SK-N-SH treated with all-trans-retinoic acid at 6 μM for 48 hours (cell line): ENCODE results near the gene CRHR1.

Source experiments
- CSDC2 ChIP-seq: fragments of 250-450 bp; sonication (Bioruptor Pico); IDR thresholded peaks from 2 replicates; pipeline ENCODE4 v1.5.0; 2020; ENCODE audit warnings: mild to moderate bottlenecking, moderate library complexity
- ISL1 ChIP-seq: fragments of 250-450 bp; sonication (Bioruptor Pico); IDR thresholded peaks from 2 replicates; pipeline ENCODE4 v2.1.2; 2022; ENCODE audit warnings: mild to moderate bottlenecking, moderate library complexity
- OSR1 ChIP-seq: fragments of 250-450 bp; sonication (Bioruptor Pico); IDR thresholded peaks from 2 replicates; pipeline ENCODE4 v1.8.0; 2022; ENCODE audit warnings: moderate library complexity, mild to moderate bottlenecking, inconsistent platforms
- PPARA ChIP-seq: fragments of 250-450 bp; sonication (Bioruptor Pico); IDR thresholded peaks from 2 replicates; pipeline ENCODE4 v1.5.0; 2020; ENCODE audit warnings: mild to moderate bottlenecking, borderline replicate concordance
- SNAI2 ChIP-seq: fragments of 250-450 bp; sonication (Bioruptor Pico); IDR thresholded peaks from 2 replicates; pipeline ENCODE4 v1.5.0; 2020; ENCODE audit warnings: mild to moderate bottlenecking, moderate library complexity
- ZFP3 ChIP-seq: fragments of 250-450 bp; sonication (Bioruptor Pico); IDR thresholded peaks from 2 replicates; pipeline ENCODE4 v1.5.0; 2020; ENCODE audit warnings: mild to moderate bottlenecking, moderate library complexity
- ZNF565 ChIP-seq: fragments of 450-650 bp; formaldehyde crosslinking; conservative IDR thresholded peaks from 2 replicates; pipeline ENCODE4 v1.5.0; 2020; ENCODE audit warnings: low read depth, mild to moderate bottlenecking, moderate library complexity

- TF ChIP-seq OSR1 (no peak), ZFP3 (CRISPR knock-in tag) (no peak), PPARA (CRISPR knock-in tag) (no peak), SNAI2 (no peak), ZNF565 (no peak), CSDC2 (no peak), ISL1 (CRISPR knock-in tag) (no peak)
These were observed 62.1 kb downstream of the CRHR1 start for GRCh38 chr17:45846223-45846622.
